ENCODE results near the gene C1QTNF12.

- TF ChIP-seq, protein P1, sequence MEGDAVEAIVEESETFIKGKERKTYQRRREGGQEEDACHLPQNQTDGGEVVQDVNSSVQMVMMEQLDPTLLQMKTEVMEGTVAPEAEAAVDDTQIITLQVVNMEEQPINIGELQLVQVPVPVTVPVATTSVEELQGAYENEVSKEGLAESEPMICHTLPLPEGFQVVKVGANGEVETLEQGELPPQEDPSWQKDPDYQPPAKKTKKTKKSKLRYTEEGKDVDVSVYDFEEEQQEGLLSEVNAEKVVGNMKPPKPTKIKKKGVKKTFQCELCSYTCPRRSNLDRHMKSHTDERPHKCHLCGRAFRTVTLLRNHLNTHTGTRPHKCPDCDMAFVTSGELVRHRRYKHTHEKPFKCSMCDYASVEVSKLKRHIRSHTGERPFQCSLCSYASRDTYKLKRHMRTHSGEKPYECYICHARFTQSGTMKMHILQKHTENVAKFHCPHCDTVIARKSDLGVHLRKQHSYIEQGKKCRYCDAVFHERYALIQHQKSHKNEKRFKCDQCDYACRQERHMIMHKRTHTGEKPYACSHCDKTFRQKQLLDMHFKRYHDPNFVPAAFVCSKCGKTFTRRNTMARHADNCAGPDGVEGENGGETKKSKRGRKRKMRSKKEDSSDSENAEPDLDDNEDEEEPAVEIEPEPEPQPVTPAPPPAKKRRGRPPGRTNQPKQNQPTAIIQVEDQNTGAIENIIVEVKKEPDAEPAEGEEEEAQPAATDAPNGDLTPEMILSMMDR (IDR thresholded peaks at IDR 0.05; ENCODE audit: poor library complexity, severe bottlenecking) = no peak
- no peak for TF ChIP-seq MXI1 (conservative IDR thresholded peaks at IDR 0.05; ENCODE audit: poor library complexity, severe bottlenecking)
- no peak for TF ChIP-seq EZH2 (IDR thresholded peaks at IDR 0.05; ENCODE audit: borderline replicate concordance, insufficient read depth, low read length, poor library complexity, severe bottlenecking)
- TF ChIP-seq RAD21 (conservative IDR thresholded peaks at IDR 0.05) = no peak
- no peak for TF ChIP-seq REST (IDR thresholded peaks at IDR 0.05; ENCODE audit: borderline replicate concordance)
- no peak for TF ChIP-seq TAF1 (IDR thresholded peaks at IDR 0.05; ENCODE audit: low read depth)
Observed at GRCh38 chr1:1254667-1254998, 8.1 kb upstream of the C1QTNF12 start.

Data from neural cell (in vitro differentiated cells).